GM18870 (cell line): ENCODE measurements around the gene GLP2R.

Source experiments
- ATAC-seq: cut with Tn5 transposase; IDR thresholded peaks from one replicate; pipeline ENCODE4 v1.9.1; 2021; ENCODE audit warnings: moderate library complexity; ENCODE audit not compliant: unreplicated experiment

The GLP2R gene

DNA sequence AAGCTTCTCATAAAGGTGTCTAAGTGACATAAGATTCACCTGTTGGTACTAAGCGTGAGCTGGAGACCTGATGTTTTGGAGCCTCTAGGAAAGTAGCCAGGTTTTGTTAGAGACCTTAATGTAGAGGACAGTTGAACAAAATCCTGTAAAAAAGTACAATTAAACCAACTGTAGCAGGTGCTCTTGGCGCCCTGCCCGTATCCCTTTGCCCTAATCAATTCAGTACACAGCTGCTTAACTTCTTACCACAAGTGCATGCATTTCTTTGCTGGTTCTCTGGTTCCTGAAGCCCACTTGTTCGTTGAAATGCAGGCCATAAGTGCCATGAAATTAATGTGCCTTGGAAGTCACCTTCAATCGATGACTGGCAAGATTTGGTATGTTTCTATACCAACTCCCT, 24.4 kb downstream of the GLP2R start:
- ATAC-seq, result no peak

DNA sequence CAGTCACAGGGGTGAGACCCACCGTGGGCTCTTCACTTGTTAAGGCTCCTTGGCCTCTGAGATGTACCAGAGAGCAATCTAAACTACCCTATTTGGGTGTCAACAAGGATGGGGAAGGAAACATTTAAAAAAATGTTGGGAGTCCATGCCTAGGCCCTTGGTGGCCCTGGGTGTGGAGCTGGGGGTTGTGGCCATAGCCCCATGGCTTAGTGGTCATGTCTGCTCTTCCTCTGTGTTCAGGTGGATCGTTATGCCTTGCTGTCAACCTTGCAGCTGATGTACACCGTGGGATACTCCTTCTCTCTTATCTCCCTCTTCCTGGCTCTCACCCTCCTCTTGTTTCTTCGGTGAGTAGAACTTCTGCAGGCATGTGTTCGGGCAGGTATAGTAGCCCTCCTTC, 28.5 kb downstream of the GLP2R start:
- ATAC-seq, result no peak

- ATAC-seq, result no peak
These were observed 29.3 kb downstream of the GLP2R start for GRCh38 chr17:9855036-9855435.

- no peak for ATAC-seq
These were observed 34.1 kb downstream of the GLP2R start for GRCh38 chr17:9859781-9860180.

GRCh38 chr17:9860851-9861250, 35.1 kb downstream of the GLP2R start:
- no peak for ATAC-seq

DNA sequence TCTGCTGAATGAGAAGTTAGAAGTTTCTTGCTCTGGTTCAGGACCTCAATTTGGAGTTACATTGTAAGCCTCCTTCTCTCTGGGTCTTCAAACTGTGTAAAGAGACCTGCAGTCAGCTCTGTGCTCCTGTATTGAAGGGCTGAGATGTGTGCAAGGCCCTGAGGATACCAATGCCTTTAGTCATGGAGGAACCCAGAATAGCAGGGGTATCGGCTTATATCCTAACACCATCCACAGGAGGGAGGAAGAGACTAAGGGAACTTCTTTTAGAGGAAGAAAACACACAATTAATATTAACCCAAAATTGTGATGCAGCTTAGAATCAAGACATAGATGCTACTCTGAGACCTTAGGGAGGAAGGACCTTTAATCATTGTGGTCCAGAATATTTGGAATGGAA, 36.5 kb downstream of the GLP2R start:
- ATAC-seq, result no peak

DNA sequence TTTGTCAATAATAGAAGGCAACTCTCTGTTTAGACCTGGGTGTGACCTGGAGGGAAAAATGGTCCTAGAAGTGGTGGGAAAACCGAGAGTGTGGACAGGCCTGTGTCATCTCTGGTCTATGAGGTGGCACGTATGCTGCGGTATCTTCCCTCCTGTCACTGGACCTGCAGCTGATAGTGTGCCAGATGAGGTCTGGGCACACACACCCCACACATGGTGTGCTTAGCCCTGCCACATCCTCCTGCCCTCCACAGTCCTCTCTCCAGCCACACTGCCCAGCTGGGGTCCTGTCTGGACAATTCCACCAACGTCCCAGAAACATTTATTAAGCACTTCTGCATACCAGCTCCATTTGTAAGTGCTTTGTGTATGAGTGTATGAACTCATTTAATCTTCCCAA, 37.2 kb downstream of the GLP2R start:
- ATAC-seq, result no peak

- no peak for ATAC-seq
These were observed 39.9 kb downstream of the GLP2R start for GRCh38 chr17:9865586-9865985.

GRCh38 chr17:9868552-9868951, 42.8 kb downstream of the GLP2R start:
- ATAC-seq, result no peak

- no peak for ATAC-seq
These were observed 47.1 kb downstream of the GLP2R start for GRCh38 chr17:9872852-9873251.

DNA sequence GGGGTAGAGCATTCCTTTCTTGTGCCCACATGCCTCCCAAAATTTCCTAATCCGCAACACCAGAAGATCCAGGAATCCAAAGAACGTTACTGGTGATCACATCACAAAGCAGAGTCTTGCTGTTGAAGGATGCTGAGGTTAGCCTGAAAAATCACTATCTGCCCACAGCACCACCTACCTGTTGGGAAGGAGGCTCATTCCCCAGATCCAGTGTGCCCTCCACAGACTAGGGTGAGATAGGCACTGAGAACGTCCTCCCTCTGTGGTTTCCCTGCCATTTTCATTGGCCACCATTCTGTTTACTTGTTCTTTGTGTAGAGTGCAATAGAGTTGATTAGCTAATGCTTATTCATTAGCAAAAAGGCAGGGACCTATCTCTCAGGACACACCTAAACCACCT, 49.0 kb downstream of the GLP2R start:
- ATAC-seq, result no peak

GRCh38 chr17:9875441-9875840, 49.7 kb downstream of the GLP2R start:
- ATAC-seq, result no peak

GRCh38 chr17:9878356-9878755, 52.6 kb downstream of the GLP2R start:
- ATAC-seq, result no peak

- no peak for ATAC-seq
These were observed 53.2 kb downstream of the GLP2R start for GRCh38 chr17:9878786-9879525.

- no peak for ATAC-seq
These were observed 54.9 kb downstream of the GLP2R start for GRCh38 chr17:9880582-9880999.

DNA sequence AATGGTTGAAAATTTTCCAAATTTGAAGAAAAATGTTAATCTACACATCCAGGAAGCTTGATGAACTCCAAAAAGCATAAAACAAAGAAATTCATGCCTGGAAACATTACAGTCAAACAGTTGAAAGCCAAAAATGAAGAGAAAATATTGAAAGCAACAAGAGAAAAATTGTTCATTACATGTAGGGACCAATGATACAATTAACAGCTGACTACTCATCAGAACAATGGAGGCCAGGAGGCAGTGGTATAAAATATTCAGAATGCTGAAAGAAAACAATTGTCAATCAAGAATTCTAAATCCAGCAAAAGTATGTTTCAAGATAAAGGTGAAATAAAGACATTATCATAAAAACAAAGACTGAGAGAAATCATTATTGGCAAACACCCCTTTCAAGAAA, 57.7 kb downstream of the GLP2R start:
- no peak for ATAC-seq

DNA sequence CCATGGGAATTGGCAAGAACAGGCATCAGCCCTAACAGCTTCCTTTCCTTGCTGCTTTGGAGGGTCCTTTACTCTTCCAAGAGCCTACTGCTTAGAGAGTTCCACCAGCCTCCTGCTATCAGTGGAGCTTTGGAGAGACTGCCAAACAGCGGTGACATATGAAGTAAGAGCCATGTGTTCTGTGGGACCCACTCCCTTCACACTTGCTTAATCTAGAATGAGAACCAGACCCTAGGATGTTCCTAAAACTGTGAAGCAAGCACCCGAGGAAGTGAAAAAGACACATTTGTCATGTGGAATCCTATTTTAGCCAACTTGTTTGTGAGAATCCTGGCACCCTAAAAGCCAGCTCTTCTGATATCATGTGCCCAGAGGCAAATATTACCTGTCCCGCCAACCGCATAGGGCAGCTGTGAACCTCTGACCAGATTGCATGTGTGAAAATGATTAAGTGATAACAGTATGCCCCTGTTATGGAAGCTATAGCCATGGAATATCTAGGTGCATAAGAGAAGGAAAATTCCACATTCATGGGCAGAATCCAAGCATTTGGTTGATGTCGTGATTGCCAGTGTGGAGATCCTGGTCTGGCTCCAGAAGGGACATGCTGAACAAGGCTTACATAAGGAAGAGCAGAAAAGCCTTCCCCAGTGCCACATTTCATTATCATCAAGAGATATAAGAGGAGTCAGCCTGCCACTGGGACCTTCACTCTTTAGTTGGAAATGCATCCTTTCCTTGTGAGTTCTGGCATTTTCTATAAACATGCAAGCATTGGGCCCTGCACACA, 60.6 kb downstream of the GLP2R start:
- no peak for ATAC-seq

- ATAC-seq, result no peak
These were observed 61.8 kb downstream of the GLP2R start for GRCh38 chr17:9887508-9887907.

DNA sequence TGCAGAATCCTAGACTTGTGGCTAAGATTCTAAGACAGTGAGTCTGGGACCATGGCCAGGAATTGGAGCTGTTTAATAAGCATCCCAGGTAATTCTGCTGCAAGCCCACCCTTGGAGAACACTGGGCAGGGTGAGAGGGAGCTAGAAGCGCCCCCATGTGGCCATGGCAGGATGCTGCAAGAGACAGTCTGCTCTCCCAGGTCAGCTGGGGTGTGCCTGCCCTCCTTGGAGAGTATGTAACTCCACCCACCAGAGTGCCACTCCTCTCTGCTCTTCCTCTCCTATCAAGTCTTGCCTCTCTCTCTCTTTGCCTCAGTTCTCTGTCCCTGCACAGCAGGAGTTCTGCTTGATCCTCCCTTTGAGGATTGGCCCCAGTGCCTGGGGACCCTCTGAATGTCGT, 64.4 kb downstream of the GLP2R start:
- ATAC-seq, result no peak

GRCh38 chr17:9893411-9894012, 67.8 kb downstream of the GLP2R start:
- no peak for ATAC-seq

DNA sequence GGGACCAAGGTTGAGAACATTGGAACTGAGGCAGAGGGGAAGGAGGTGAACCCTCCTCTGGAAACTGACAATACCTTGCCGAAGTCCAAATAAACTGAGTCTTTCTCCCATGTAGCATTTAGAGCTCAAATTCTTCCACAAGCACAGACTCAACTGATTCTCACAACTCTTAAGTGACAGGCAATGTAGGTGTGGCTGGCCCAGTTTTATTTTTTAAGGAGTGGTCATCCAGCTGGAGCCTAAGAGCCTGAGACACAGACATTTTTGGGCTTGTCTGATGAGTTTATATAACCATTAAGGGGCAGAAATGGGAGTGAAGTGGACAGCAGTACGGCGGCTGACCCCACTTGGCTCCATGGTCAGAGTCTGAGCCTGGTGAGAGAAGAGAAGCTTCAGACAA, 68.5 kb downstream of the GLP2R start:
- no peak for ATAC-seq

GRCh38 chr17:9895923-9896322, 70.2 kb downstream of the GLP2R start:
- no peak for ATAC-seq
